HEK293 (cell line): ENCODE data around the gene KPTN.

Experiments used
- CTCF ChIA-PET: fragments of 350-600 bp; formaldehyde crosslinking; extraction: SDS; loops from one replicate; lab custom pipeline; 2021; ENCODE audit warnings: antibody characterized with exemption; lab: Yijun Ruan, JAX
- POLR2A ChIA-PET: fragments of 300-600 bp; formaldehyde crosslinking; extraction: SDS; loops from one replicate; lab custom pipeline; 2020; ENCODE audit warnings: antibody characterized with exemption, inconsistent platforms; lab: Yijun Ruan, JAX
- H3K27ac ChIP-seq: fragments of 200-500 bp; sonication (Bioruptor generic); 2 replicates; pipeline ENCODE4 v1.5.1; 2014; ENCODE audit warnings: low read depth, low read length, control low read depth, inconsistent platforms; ENCODE audit errors: extremely low read depth
- H3K36me3 ChIP-seq, 2 experiments: fragments of 200-500 bp in 1 of 2; sonication (Bioruptor generic) in 1 of 2; 1 replicate in 1 of 2; 2 replicates in 1 of 2; pipeline ENCODE4 v1.5.1; 2014 to 2017; ENCODE audit warnings: inconsistent platforms in 2 of 2, low read length in 2 of 2; ENCODE audit not compliant: control insufficient read depth in 2 of 2, insufficient read depth in 1 of 2
- H3K4me1 ChIP-seq: fragments of 200-500 bp; sonication (Bioruptor generic); 2 replicates; pipeline ENCODE4 v1.5.1; 2014; ENCODE audit warnings: mild to moderate bottlenecking, low read length, inconsistent platforms; ENCODE audit not compliant: control insufficient read depth, insufficient read depth
- H3K4me3 ChIP-seq: 2 replicates; pipeline ENCODE4 v1.5.1; 2011; ENCODE audit warnings: low read depth, mild to moderate bottlenecking, control low read depth, low read length, moderate library complexity
- H3K9me3 ChIP-seq: fragments of 200-500 bp; sonication (Bioruptor generic); 2 replicates; pipeline ENCODE4 v1.5.1; 2014; ENCODE audit warnings: low read depth, low read length, inconsistent platforms; ENCODE audit not compliant: control insufficient read depth, insufficient read depth
- BCL11B ChIP-seq: fragments of 450-650 bp; formaldehyde crosslinking; IDR thresholded peaks from 2 replicates; pipeline ENCODE4 v1.5.1; 2016; ENCODE audit warnings: low read depth, missing biosample characterization, missing genetic modification characterization
- HIC1 ChIP-seq: fragments of 450-650 bp; formaldehyde crosslinking; IDR thresholded peaks from 2 replicates; pipeline ENCODE4 v1.5.1; 2016; ENCODE audit warnings: missing biosample characterization, missing genetic modification characterization
- PRDM10 ChIP-seq: fragments of 450-650 bp; formaldehyde crosslinking; IDR thresholded peaks from 2 replicates; pipeline ENCODE4 v1.5.1; 2016; ENCODE audit warnings: missing biosample characterization, missing genetic modification characterization
- ZNF148 ChIP-seq: fragments of 450-650 bp; formaldehyde crosslinking; IDR thresholded peaks from 2 replicates; pipeline ENCODE4 v1.5.0; 2017; ENCODE audit warnings: missing biosample characterization, missing genetic modification characterization, borderline replicate concordance
- ZNF426 ChIP-seq: fragments of 450-650 bp; formaldehyde crosslinking; IDR thresholded peaks from 2 replicates; pipeline ENCODE4 v1.5.1; 2017; ENCODE audit warnings: missing biosample characterization, missing genetic modification characterization, mild to moderate bottlenecking, inconsistent platforms, moderate library complexity
- ZNF548 ChIP-seq: fragments of 450-650 bp; formaldehyde crosslinking; IDR thresholded peaks from 2 replicates; pipeline ENCODE4 v1.5.1; 2016; ENCODE audit warnings: missing biosample characterization, missing genetic modification characterization
- ZNF629 ChIP-seq: fragments of 450-650 bp; formaldehyde crosslinking; IDR thresholded peaks from 2 replicates; pipeline ENCODE4 v1.5.1; 2017; ENCODE audit warnings: missing biosample characterization, missing genetic modification characterization
- ZNF701 ChIP-seq: fragments of 450-650 bp; formaldehyde crosslinking; IDR thresholded peaks from 2 replicates; pipeline ENCODE4 v1.5.1; 2016; ENCODE audit warnings: missing biosample characterization, missing genetic modification characterization
- ZSCAN23 ChIP-seq: fragments of 450-650 bp; formaldehyde crosslinking; IDR thresholded peaks from 2 replicates; pipeline ENCODE4 v1.5.1; 2016; ENCODE audit warnings: missing biosample characterization, missing genetic modification characterization

Gene KPTN

GRCh38 chr19:47430041-47430802 lies 53.8 kb downstream of the KPTN start:
- Histone ChIP-seq H3K9me3 (no peaks in the 10 kb centered on the region), H3K36me3 (no peaks in the 10 kb centered on the region), H3K27ac (no peak overlapping the region), H3K4me3 (no peak overlapping the region), H3K4me1 (peaks cover 10% of the 10 kb centered on the region)
- CTCF ChIA-PET = interaction anchor here (0.9 to 3.9 kb wide), 4 partner anchors 7 to 277 kb away, joined by 3 to 38 read pairs (median 25); partner anchors contain the start of gene DHX34
- POLR2A ChIA-PET = interaction anchor here (0.7 kb wide), 1 partner anchor 130 kb away, joined by 3 read pairs; no protein-coding TSS in a partner anchor
- TF ChIP-seq ZNF426 (tag by site-specific recombination) (no peak), HIC1 (tag by site-specific recombination) (no peak), ZNF629 (tag by site-specific recombination) (no peak), ZNF148 (tag by site-specific recombination) (no peak), ZNF701 (tag by site-specific recombination) (no peak), ZSCAN23 (tag by site-specific recombination) (no peak), ZNF548 (tag by site-specific recombination) (no peak)

GRCh38 chr19:47429140-47429793 lies 54.8 kb downstream of the KPTN start:
- H3K27ac ChIP-seq = no peak overlapping the region

More at GRCh38 chr19:47429140-47429793, 54.8 kb downstream of the KPTN start:
- Histone ChIP-seq H3K4me3 (no peak overlapping the region), H3K4me1 (peaks cover 10% of the 10 kb centered on the region), H3K36me3 (no peaks in the 10 kb centered on the region), H3K9me3 (no peaks in the 10 kb centered on the region)
- ChIA-PET CTCF (interaction anchor here (0.5 to 3.9 kb wide), 10 partner anchors 8 to 359 kb away, joined by 3 to 38 read pairs (median 8); partner anchors contain the start of genes DHX34 and NOP53), POLR2A (interaction anchor here (1.0 to 1.7 kb wide), 8 partner anchors 9 to 219 kb away, joined by 3 to 20 read pairs (median 5); partner anchors contain the start of genes DHX34 and INAFM1)
- TF ChIP-seq BCL11B = no peak
- 0 out of 2 replicates have a peak, but pooled peaks have one; percentile 19 for TF ChIP-seq PRDM10 (tag by site-specific recombination)
